ENCODE results near the gene HOXB6.

The HOXB6 gene

GRCh38 chr17:48550502-48551213, 54.1 kb downstream of the HOXB6 start:
- 0 out of 2 replicates have a peak, but pooled peaks have one; percentile 15 for TF ChIP-seq CTCF (conservative IDR thresholded peaks at IDR 0.05; ENCODE audit: low read length)
- no peak for TF ChIP-seq EZH2phosphoT487 (IDR thresholded peaks at IDR 0.05; ENCODE audit: borderline replicate concordance)
- no peak overlapping the region for H2AFZ ChIP-seq (ENCODE audit: low read length)
- H3K36me3 ChIP-seq (ENCODE audit: insufficient read depth, low read length), result peaks cover 68% of the 10 kb centered on the region
- no peaks in the 10 kb centered on the region for H3K27me3 ChIP-seq (ENCODE audit: insufficient read depth, low read length, poor library complexity, severe bottlenecking)
- peaks cover 61% of the 10 kb centered on the region for H4K20me1 ChIP-seq (ENCODE audit: insufficient read depth, low read length, poor library complexity, severe bottlenecking)
- H3K9me2 ChIP-seq (replicated peaks; ENCODE audit: low read depth, low read length), result no peaks in the 10 kb centered on the region
- H3K9me3 ChIP-seq (ENCODE audit: insufficient read depth, low read depth, low read length), result no peaks in the 10 kb centered on the region
- H3K9ac ChIP-seq (ENCODE audit: low read depth, low read length, poor library complexity, severe bottlenecking), result no peak overlapping the region
- H3K4me1 ChIP-seq (ENCODE audit: insufficient read depth, low read length, poor library complexity, severe bottlenecking), result peaks cover 35% of the 10 kb centered on the region
- H3K4me3 ChIP-seq (ENCODE audit: low read length, poor library complexity, severe bottlenecking), result no peak overlapping the region
- peaks cover 95% of the 10 kb centered on the region for H3K79me2 ChIP-seq (ENCODE audit: insufficient read depth, low read length)
- peaks cover 30% of the 10 kb centered on the region for H3F3A ChIP-seq (ENCODE audit: low read depth)
- no peak overlapping the region for H3K4me2 ChIP-seq (ENCODE audit: low read depth, low read length, poor library complexity, severe bottlenecking)

- TF ChIP-seq CTCF (conservative IDR thresholded peaks at IDR 0.05; ENCODE audit: low read length), result no peak
- no peak for TF ChIP-seq EZH2phosphoT487 (IDR thresholded peaks at IDR 0.05; ENCODE audit: borderline replicate concordance)
- H3K9me2 ChIP-seq (replicated peaks; ENCODE audit: low read depth, low read length), result no peaks in the 10 kb centered on the region
- H3K36me3 ChIP-seq (ENCODE audit: insufficient read depth, low read length), result peaks cover 66% of the 10 kb centered on the region
- peaks cover 41% of the 10 kb centered on the region for H3K4me1 ChIP-seq (ENCODE audit: insufficient read depth, low read length, poor library complexity, severe bottlenecking)
- H3K79me2 ChIP-seq (ENCODE audit: insufficient read depth, low read length), result peaks cover 95% of the 10 kb centered on the region
- H3F3A ChIP-seq (ENCODE audit: low read depth), result peaks cover 30% of the 10 kb centered on the region
- no peak overlapping the region for H3K4me3 ChIP-seq (ENCODE audit: low read length, poor library complexity, severe bottlenecking)
- no peak overlapping the region for H3K9ac ChIP-seq (ENCODE audit: low read depth, low read length, poor library complexity, severe bottlenecking)
- no peaks in the 10 kb centered on the region for H3K9me3 ChIP-seq (ENCODE audit: insufficient read depth, low read depth, low read length)
- H4K20me1 ChIP-seq (ENCODE audit: insufficient read depth, low read length, poor library complexity, severe bottlenecking), result peaks cover 56% of the 10 kb centered on the region
- H3K27me3 ChIP-seq (ENCODE audit: insufficient read depth, low read length, poor library complexity, severe bottlenecking), result no peaks in the 10 kb centered on the region
- no peak overlapping the region for H3K4me2 ChIP-seq (ENCODE audit: low read depth, low read length, poor library complexity, severe bottlenecking)
- no peak overlapping the region for H2AFZ ChIP-seq (ENCODE audit: low read length)
These were observed 54.8 kb downstream of the HOXB6 start for GRCh38 chr17:48549914-48550501.

- H3K4me2 ChIP-seq (ENCODE audit: low read depth, low read length, poor library complexity, severe bottlenecking), result peak overlapping the region; percentile 96
- H3K9me3 ChIP-seq (ENCODE audit: insufficient read depth, low read depth, low read length), result no peaks in the 10 kb centered on the region
- peaks cover 30% of the 10 kb centered on the region for H3F3A ChIP-seq (ENCODE audit: low read depth)
- H3K9ac ChIP-seq (ENCODE audit: low read depth, low read length, poor library complexity, severe bottlenecking), result no peak overlapping the region
- peaks cover 59% of the 10 kb centered on the region for H3K36me3 ChIP-seq (ENCODE audit: insufficient read depth, low read length)
- no peak overlapping the region for H3K4me3 ChIP-seq (ENCODE audit: low read length, poor library complexity, severe bottlenecking)
- H3K27me3 ChIP-seq (ENCODE audit: insufficient read depth, low read length, poor library complexity, severe bottlenecking), result peaks cover 3% of the 10 kb centered on the region
- H3K79me2 ChIP-seq (ENCODE audit: insufficient read depth, low read length), result peaks cover 95% of the 10 kb centered on the region
- H2AFZ ChIP-seq (ENCODE audit: low read length), result no peak overlapping the region
- peaks cover 48% of the 10 kb centered on the region for H4K20me1 ChIP-seq (ENCODE audit: insufficient read depth, low read length, poor library complexity, severe bottlenecking)
- no peaks in the 10 kb centered on the region for H3K9me2 ChIP-seq (replicated peaks; ENCODE audit: low read depth, low read length)
- H3K4me1 ChIP-seq (ENCODE audit: insufficient read depth, low read length, poor library complexity, severe bottlenecking), result peaks cover 45% of the 10 kb centered on the region
- TF ChIP-seq CTCF (conservative IDR thresholded peaks at IDR 0.05; ENCODE audit: low read length), result no peak
- TF ChIP-seq EZH2phosphoT487 (IDR thresholded peaks at IDR 0.05; ENCODE audit: borderline replicate concordance), result no peak
These were observed 55.5 kb downstream of the HOXB6 start for GRCh38 chr17:48549281-48549630.

Measured in Loucy (cell line).